Measurements from ENCODE around the gene CDH13.

Gene CDH13

GRCh38 chr16:83743241-83743640, 1116.5 kb downstream of the CDH13 start:
- FAIRE-seq = no peak

- no peak for FAIRE-seq
Observed at GRCh38 chr16:83743720-83744119, 1117.0 kb downstream of the CDH13 start.

- FAIRE-seq = no peak
Observed at GRCh38 chr16:83744441-83744981, 1117.7 kb downstream of the CDH13 start.

- no peak for FAIRE-seq
Observed at GRCh38 chr16:83746611-83747010, 1119.8 kb downstream of the CDH13 start.

GRCh38 chr16:83747936-83748335, 1121.2 kb downstream of the CDH13 start:
- FAIRE-seq = no peak

- FAIRE-seq = no peak
Observed at GRCh38 chr16:83755391-83755790, 1128.6 kb downstream of the CDH13 start.

- FAIRE-seq = no peak
Observed at GRCh38 chr16:83762141-83762991, 1135.6 kb downstream of the CDH13 start.

- no peak for FAIRE-seq
Observed at GRCh38 chr16:83762992-83763358, 1136.2 kb downstream of the CDH13 start.

- FAIRE-seq = no peak
Observed at GRCh38 chr16:83768986-83769385, 1142.2 kb downstream of the CDH13 start.

GRCh38 chr16:83769397-83770008, 1142.7 kb downstream of the CDH13 start:
- no peak for FAIRE-seq

- no peak for FAIRE-seq
Observed at GRCh38 chr16:83771306-83771942, 1144.7 kb downstream of the CDH13 start.

GRCh38 chr16:83772806-83773205, 1146.0 kb downstream of the CDH13 start:
- FAIRE-seq = no peak

- FAIRE-seq = no peak
Observed at GRCh38 chr16:83774066-83774465, 1147.3 kb downstream of the CDH13 start.

- no peak for FAIRE-seq
Observed at GRCh38 chr16:83776944-83777343, 1150.2 kb downstream of the CDH13 start.

- no peak for FAIRE-seq
Observed at GRCh38 chr16:83779886-83780285, 1153.1 kb downstream of the CDH13 start.

- no peak for FAIRE-seq
Observed at GRCh38 chr16:83785455-83785854, 1158.7 kb downstream of the CDH13 start.

GRCh38 chr16:83789642-83790401, 1163.1 kb downstream of the CDH13 start:
- FAIRE-seq = no peak

- FAIRE-seq = no peak
Observed at GRCh38 chr16:83791916-83792315, 1165.1 kb downstream of the CDH13 start.

- no peak for FAIRE-seq
Observed at GRCh38 chr16:83792391-83792790, 1165.6 kb downstream of the CDH13 start.

- no peak for FAIRE-seq
Observed at GRCh38 chr16:83793179-83793578, 1166.4 kb downstream of the CDH13 start.

- FAIRE-seq = no peak
Observed at GRCh38 chr16:83794860-83795554, 1168.2 kb downstream of the CDH13 start.

- no peak for FAIRE-seq
Observed at GRCh38 chr16:83797013-83797412, 1170.2 kb downstream of the CDH13 start.
